SK-N-MC (cell line): ENCODE results near the gene RCSD1.

ENCODE experiments used
- EZH2 ChIP-seq: fragments of 200-600 bp; sonication (generic); IDR thresholded peaks from one replicate; pipeline ENCODE4 v1.6.1; 2017; ENCODE audit warnings: antibody characterized with exemption
- FOXP2 ChIP-seq: optimal IDR thresholded peaks from 2 replicates; pipeline ENCODE3; 2011; ENCODE audit warnings: mild to moderate bottlenecking, moderate library complexity; ENCODE audit not compliant: insufficient read depth; ENCODE audit errors: extremely low read length, control extremely low read depth
- POLR2AphosphoS5 ChIP-seq: IDR thresholded peaks from 2 replicates; pipeline ENCODE4 v1.6.1; 2012; ENCODE audit warnings: mild to moderate bottlenecking, low read depth, low read length, borderline replicate concordance

DNA sequence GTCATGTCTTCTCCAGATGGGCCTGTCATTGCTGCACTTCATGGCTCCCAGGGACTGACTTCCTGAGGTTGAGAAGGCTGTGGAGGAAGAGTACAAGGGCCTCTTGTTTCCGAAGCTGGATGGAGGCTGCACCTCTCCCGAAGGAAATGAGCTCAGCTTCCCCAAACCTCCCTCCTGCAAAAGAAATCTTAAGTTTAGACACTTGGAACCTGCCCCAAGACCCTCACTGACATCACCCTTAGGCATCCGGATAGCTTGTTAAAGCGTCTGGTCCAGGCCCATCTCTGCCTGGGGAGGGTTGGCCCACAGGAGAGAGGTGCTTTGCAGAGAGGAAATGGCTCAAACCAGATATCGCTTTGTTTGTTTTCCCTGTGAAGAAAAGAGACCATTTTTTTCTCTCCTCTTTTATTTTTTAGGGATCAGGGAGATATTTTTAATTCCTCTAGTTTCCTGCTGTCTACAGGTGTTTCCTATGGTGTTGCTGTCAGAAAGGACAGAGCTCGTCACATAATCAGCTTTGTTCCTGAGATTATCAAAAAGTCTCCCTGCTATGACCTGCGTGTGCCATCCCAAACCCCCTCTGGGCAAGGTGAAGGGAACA, 25.0 kb downstream of the RCSD1 start:
- TF ChIP-seq EZH2, result no peak
- TF ChIP-seq POLR2AphosphoS5, result no peak
- TF ChIP-seq FOXP2, result no peak
